GM21526 (cell line): ENCODE results near the gene CRAMP1.

Source experiments
- ATAC-seq: cut with Tn5 transposase; IDR thresholded peaks from one replicate; pipeline ENCODE4 v1.9.1; 2021; ENCODE audit warnings: moderate library complexity; ENCODE audit not compliant: unreplicated experiment, low FRiP score

The CRAMP1 gene, protein sequence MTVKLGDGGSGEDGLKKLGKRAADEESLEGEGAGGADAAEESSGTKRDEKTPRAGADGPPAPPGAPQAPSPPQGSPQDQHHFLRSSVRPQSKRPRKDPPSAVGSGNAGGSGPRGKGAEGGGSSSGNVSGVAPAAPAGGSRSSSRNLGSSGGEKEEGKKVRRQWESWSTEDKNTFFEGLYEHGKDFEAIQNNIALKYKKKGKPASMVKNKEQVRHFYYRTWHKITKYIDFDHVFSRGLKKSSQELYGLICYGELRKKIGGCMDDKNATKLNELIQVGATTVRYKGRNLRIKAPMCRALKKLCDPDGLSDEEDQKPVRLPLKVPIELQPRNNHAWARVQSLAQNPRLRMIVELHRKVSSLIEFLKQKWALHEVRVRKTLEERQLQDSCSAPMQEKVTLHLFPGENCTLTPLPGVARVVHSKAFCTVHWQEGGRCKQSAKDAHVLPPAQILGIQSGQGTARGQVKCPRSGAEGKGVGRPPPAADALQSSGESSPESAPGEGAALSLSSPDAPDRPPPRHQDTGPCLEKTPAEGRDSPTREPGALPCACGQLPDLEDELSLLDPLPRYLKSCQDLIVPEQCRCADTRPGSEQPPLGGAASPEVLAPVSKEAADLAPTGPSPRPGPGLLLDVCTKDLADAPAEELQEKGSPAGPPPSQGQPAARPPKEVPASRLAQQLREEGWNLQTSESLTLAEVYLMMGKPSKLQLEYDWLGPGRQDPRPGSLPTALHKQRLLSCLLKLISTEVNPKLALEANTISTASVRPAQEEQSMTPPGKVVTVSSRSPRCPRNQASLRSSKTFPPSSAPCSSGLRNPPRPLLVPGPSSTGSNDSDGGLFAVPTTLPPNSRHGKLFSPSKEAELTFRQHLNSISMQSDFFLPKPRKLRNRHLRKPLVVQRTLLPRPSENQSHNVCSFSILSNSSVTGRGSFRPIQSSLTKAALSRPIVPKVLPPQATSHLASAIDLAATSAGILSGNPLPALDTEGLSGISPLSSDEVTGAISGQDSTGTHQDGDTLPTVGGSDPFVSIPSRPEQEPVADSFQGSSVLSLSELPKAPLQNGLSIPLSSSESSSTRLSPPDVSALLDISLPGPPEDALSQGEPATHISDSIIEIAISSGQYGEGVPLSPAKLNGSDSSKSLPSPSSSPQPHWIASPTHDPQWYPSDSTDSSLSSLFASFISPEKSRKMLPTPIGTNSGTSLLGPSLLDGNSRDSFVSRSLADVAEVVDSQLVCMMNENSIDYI (N-terminal part only)

DNA sequence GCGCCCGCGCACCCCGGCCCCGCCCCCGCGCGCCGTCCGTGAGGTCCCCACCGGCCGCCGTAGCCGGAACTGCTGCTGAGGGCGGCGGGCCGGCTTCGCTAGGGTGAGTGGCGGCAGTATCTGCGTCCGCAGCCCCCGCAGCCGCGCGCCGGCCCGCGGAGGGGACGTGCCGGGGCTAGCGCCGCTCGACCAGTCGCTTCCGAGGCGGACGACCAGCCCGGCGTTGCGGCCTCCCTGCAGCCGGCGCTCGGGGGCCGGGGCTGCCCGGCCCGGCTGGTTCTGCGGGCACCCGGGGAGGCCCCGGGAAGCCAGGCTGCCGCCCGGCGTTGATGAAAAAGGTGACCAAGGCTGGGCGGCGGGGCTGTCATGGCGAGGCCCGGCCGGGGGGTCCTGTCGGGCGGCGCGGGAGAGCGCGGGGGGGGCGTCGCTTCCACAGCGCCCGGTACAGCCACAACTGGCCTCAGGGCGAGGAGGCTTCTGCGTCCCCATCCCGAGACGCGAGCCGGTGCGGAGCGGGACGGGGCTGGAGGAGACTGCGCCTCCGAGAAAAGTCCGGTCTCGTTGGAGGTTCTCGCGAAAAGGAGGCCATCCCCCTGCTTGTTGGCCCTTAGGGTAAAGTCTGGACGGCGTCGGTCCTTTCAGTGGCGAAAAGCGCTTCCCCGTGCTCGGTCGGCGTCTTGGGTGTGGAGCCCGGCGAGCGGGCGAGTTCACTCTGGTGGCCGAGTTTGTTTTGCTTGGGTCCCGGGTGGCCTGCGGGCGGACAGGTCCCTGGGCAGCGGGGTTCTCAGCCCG is at the start of gene CRAMP1:
CRAMP1 (plus strand) TSS at position 41 of the 792 bp plus-strand sequence. CDS start 2,280 bp downstream, outside the sequence.
- ATAC-seq = no peak

DNA sequence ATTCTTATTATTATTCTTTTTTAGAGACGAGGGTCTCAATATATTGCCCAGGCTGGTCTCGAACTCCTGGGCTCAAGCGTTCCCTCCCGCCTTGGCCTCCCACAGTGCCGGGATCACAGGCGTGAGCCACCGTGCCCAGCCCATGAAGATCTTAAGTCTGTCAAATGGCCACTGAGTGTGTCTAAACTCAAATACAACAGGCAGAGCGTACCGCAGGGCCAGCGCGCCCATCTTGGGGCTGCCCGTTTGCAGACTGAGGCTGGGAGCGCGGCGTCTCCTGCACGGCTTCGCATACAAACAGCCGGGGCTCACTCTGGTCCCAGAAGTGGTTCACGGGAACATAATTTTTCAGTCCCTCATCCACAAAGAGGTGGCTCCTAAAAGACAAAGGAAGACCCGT is 48.4 kb upstream of the CRAMP1 start:
- ATAC-seq = no peak

DNA sequence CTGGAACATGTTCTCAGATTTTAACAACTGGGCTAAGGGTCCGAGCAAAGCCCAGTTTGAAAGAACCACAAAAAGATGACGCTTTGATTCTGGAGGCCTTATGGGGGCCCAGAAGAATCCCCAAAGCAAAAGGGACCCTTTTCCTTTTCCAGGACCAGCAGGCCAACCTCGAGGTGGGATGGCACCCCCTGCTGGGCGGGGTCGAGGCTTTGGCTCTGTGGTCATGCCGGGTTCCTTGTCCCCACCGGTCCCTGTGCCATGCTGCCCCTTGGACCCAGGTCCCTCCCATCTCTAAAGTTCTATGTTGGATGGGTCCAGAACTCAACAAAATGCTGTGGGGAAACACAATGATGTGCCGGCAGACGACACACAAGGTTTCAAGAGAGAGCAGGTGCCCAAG is 47.8 kb upstream of the CRAMP1 start:
- ATAC-seq = no peak

DNA sequence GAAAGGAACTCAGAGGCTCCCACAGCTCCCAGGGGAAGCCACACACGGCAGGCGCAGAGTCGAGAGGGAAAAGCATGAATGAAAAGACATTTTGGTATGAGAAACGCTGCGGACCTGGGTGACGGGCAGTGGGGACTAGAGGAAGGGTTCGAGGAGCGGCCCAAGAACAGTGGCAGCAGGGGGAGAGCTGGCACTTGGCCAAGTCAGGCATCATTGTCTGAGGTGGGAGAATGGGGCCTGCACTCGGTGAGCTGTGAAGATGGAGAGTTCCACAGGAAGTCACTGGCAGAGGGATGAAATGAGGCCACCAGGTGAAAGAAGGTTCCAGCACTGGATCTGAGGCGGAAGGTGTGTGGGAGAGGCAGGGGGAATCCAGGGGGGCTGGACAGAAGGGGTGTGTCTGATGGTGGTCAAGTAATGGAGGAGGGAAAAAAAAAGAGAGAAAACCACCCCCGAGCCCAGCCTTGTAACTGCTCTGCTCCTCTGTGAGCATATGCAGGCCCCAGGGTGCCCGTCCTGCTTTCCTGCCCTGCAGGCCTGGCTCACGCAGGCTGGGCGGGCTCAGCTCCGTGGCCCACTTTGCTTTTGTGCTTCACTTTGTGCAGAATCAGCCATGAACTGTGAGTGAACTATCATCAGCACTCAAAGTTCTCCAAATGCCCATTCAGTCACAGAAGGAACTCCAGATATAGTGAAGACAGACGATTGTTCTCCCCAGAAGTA is 46.9 kb upstream of the CRAMP1 start:
- no peak for ATAC-seq

DNA sequence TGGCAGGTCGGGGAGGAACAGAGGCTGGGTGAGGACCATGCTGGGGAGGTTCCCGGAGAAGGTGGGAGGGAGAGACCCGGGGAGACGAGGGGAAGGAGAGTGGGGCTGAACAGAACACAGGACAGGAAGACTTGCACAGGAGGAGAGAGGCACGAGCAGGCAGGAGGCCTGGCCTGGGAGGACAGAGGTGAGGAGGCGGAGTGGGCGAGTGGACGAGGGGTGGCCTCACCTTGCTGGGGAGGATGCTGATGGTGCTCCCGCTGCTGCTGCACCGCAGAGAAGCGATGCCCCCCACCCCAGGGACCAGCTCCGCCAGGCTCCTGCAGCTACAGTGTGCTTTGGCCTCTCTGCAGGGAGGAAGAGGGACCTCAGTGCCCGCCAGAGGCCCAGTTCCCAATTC is 44.2 kb upstream of the CRAMP1 start:
- no peak for ATAC-seq

DNA sequence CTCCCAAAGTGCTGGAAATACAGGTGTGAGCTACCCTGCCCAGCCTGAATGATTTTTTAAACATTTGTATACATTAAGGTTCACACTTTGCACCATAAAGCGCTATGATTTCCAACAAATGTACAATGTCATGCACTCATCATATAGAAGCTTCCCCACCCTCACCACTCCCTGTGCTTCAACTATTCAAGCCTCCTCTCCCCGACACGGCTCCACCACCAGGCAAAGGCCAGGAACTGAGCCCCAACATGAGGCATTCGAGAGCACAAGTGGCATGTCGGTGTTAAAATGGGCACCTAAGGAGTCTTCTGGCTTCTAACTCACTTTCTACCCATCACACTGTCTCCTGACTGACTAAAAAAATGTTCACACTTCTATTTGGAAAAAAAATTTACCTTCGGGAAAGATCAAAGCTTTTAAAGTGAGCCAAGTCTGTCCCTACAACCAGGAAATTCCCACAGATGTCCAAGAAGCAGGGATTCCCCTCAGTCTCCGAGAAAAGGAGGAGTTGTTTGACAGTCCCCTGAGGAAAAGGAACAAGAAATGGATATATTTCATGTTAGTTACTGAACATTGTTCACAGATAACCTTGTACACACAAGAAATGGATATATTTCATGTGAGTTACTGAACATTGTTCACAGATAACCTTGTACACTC is 41.0 kb upstream of the CRAMP1 start:
- ATAC-seq = no peak

DNA sequence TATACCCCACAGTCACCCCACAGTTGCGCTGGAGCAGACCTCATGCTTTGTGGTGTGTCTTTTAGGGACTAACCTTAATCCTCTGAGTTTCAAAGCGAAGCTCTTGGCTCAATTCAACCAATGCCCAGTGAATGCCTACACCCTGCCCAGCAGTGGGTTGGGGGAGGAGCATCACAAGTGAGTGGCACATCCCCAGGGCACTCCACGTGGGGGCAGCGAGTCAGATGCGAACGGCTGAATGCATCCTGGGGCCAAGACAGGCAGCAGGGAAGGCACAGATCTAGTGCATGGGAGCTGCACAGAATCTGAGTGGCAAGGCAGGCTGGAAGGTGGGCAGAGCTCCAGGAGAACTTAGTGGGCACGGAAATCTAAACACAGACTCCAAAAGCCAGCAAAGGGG is 39.5 kb upstream of the CRAMP1 start:
- ATAC-seq = no peak

DNA sequence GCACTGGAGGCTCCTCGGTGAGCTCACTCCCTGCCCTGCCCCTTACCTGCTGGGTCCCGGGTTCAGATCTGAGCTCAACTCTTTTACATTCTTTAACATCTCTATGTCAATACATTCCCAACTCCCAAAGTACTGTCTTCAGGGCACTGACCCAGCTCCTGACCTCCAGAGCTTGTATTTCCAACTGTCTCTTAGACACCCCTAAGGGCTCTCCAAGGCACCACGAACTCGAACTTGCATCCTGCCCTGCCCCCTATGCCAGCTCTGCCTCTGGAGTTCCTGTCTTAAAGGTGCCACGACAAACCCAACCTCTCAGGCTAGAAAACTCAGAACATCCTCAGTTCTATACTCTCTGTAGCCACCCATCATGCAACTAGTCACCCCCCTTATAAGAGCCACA is 38.9 kb upstream of the CRAMP1 start:
- ATAC-seq = no peak

DNA sequence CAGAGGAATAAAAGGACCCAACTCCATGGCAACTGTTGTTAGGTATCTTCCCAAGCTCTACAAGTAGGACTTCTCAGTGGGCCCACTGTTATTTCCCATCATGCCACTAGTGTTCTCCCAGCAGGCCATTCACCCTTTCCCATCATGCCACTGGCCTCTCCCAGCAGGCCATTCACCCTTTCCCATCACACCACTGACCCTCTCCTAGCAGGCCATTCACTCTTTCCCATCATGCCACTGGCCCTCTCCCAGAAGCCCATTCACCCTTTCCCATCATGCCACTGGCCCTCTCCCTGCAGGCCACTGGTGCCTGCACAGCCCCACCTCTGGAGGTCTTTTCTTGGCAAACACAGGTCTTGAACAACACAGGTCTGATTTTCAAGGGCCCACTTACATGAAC is 36.6 kb upstream of the CRAMP1 start:
- no peak for ATAC-seq

DNA sequence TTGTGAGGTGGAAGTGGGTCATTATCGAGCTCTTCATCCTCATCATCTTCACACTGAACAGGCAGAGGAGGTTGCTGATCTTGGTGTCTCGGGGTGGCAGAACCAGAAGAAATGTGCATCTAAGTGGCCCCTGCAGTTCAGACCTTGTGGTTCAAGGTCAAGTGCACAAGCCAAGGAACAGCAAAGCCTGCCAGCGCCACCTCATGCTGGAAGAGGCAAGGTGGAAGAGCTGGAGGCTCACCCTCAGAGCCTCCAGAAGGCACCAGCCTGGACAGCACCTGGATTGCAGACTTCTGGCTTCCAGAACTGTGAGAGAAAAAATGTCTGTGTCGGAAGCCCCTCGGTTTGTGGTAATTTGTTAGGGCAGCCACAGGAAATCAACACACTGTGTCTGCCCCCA is 32.9 kb upstream of the CRAMP1 start:
- ATAC-seq = no peak

DNA sequence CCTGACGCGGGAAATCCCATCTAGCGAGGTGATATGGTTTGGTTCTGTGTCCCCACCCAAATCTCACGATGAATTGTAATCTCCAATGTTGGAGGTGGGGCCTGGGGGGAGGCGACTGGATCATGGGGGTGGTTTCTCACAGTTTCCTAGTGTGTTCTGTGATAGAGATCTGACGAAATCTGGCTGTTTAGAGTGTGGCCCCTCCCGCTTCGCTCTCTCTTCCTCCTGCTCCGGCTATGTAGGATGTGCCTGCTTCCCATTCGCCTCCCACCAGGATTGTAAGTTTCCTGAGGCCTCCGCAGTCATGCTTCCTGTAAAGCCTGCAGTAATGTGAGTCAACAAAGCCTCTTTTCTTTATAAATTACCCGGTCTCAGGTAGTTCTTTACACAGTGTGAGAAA is 31.9 kb upstream of the CRAMP1 start:
- no peak for ATAC-seq

DNA sequence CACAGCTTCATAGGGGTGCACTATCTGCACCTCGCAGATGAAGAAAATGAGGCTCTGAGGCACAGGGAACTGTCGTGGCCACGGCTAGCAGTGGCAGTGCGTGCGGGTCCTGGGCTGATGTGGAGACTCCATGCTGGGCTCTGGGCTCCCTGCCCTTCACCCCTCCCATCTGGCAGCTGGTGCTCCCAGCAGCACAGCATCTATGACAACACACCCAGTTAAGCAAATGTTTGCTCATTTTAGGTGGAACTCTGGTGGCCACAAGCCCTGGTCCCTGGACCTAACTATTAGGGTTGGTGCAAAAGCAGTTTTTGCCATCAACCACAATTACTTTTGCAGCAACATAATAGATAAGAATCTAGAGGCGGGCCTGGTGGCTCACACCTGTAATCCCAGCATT is 31.2 kb upstream of the CRAMP1 start:
- ATAC-seq = no peak

DNA sequence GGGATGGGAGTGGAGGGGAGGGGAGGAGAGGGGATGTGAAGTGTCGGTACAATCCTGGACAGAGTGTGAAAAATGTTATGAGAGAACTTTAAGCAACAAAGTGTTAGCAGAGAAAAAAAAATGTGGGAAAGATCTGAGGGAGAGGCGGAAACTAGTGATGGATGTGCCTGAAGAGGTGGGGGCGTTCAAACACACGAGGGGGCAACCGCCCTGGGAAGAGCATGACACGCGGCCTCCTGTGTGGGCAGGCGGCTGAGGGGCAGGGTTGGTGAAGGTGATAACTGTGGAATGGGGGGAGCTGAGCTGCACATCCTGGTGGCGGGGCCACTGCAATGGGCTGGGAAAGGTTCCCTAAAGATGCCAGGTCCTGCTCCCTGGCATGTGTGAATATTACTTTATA is 30.4 kb upstream of the CRAMP1 start:
- no peak for ATAC-seq

DNA sequence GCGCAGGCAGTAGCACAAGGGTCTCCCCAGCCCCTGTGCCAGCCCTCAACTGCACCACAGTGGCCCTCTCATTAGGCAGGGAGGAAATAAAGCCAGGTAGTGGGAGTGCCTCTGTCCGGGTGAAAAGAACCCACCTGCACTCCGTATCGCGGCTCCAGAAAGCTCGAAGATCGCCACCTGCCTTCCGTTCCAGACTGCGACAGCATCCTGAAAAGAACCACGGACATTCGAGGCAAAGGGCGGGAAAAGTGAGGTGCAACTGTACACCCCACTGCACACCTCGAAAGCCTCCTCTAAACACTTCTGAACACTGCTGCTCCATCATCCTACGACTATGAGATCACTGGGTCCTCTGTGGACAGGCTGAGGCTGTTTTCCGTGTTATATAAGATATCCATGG is 29.0 kb upstream of the CRAMP1 start:
- no peak for ATAC-seq

DNA sequence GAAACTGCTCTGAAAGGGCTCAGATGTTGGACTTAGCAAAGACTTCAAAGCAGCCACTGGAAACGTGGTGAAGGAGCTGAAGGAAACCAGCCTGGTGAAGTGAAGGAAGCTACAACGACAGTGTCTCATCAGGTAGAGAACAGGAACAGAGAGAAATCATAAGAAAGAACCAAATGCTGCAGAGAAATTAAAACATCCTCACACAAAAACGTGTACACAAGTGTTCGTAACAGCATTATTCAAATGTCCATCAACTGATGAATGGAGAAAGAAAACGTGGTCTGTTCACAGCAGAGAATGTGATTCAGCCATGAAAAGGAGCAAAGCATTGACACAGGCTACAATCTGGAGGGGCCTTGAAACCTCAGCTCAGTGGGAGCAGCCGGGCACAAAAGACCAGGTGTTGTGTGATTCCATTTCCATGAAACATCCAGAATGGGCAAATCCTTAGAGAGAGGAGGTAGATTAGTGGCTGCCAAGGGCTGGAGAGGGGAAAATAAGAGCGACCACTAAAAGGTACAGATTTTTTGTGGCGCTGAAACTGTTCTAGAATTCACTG is 27.2 kb upstream of the CRAMP1 start:
- ATAC-seq = no peak

DNA sequence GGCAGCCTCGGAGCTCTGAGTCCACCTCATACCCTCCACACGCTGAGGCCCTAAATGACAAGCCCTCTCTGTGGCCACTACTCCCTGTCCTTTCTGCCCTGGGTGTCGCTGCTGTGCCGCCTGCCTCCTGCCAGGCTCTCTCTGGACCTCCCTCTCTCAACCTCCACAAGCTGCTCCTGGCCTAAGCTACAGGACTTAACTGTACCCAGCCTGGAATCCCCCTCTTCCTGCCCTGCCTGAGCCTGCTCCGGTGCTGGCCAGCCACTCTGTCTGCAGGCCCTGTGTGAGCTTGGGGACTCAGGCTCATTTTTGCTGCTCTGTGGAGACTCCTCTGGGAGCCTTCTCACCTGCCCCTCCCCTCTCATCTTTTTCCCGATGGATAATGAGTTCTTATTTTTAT is 21.8 kb upstream of the CRAMP1 start:
- no peak for ATAC-seq

DNA sequence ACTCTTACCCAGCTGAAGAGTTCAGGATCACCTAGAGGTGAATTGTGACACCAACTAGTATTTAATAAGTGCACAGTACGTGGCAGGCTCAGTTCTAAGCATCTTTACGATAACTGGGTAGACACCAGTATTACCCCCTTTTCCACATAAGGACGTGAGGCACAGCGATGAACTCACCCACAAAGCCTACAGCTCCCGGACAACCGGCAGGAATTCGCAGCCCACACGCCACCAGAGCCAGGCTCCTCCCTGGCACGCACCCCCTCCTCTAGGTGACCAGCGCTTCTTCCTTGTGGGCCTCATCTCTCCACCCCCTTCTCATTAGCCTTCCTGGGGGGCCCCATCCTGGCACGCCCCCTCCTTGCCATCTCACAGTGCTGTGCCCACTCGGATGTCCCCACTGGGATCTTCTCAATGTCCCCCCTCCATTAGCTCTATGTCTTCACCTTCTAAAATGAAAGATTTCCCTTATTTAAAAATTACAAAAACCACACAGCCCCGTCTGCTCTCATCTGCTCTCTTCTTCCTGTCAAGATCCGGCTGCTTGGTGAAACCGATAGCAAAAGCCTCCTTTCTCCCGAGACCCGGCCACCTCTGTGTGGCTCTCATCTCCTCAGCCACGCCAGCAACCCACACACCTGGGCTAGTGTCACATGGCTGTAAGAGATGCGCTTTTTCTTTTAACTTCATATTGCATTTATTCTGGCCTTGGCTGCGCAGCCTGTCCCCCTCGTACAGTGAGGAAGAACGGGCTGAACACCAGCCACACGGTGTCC is 21.0 kb upstream of the CRAMP1 start:
- no peak for ATAC-seq

DNA sequence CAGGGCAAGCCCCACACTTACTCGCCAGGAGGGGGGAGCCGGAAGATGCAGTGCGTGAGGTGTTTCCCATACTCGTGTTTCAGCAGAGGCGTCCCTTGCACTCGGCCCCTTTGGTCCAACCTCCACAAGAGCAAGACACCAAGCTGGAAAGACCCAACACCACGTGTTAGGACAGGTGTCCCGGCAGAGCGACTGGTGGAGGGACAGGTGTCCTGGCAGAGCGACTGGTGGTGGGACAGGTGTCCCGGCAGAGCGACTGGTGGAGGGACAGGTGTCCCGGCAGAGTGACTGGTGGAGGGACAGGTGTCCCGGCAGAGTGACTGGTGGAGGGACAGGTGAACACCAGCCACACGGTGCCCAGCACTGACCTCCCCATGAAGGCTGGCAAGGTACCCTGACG is 19.7 kb upstream of the CRAMP1 start:
- no peak for ATAC-seq
